SK-N-MC (cell line): Measurements from ENCODE around the gene EFCAB12.

Experiments
- EZH2 ChIP-seq: fragments of 200-600 bp; sonication (generic); IDR thresholded peaks from one replicate; pipeline ENCODE4 v1.6.1; 2017; ENCODE audit warnings: antibody characterized with exemption
- POLR2AphosphoS5 ChIP-seq: IDR thresholded peaks from 2 replicates; pipeline ENCODE4 v1.6.1; 2012; ENCODE audit warnings: mild to moderate bottlenecking, low read depth, low read length, borderline replicate concordance

GRCh38 chr3:129379582-129380358 lies 48.7 kb downstream of the EFCAB12 start:
- TF ChIP-seq EZH2 (no peak), POLR2AphosphoS5 (no peak)
